GM12878 (cell line): ENCODE measurements around the gene PRDM12.

Experiments
- MXI1 ChIP-seq: fragments of 150-350 bp; IDR thresholded peaks from 2 replicates; pipeline ENCODE4 v1.6.1; 2011; ENCODE audit warnings: low read depth, mild to moderate bottlenecking, inconsistent platforms, low read length, improper control_type of control experiment
- TF ChIP-seq, protein P1 (sequence below), 3 experiments: IDR thresholded peaks in 2 of 3; conservative IDR thresholded peaks in 1 of 3; 2 replicates each; pipeline ENCODE4 v1.5.1; 2011; ENCODE audit warnings: low read depth in 3 of 3, low read length in 3 of 3, mild to moderate bottlenecking in 3 of 3, control low read depth in 2 of 3, moderate library complexity in 2 of 3, inconsistent platforms in 1 of 3, mixed read lengths in 1 of 3; ENCODE audit not compliant: control insufficient read depth in 2 of 3, insufficient read depth in 1 of 3; ENCODE audit errors: extremely low read depth in 1 of 3

DNA sequence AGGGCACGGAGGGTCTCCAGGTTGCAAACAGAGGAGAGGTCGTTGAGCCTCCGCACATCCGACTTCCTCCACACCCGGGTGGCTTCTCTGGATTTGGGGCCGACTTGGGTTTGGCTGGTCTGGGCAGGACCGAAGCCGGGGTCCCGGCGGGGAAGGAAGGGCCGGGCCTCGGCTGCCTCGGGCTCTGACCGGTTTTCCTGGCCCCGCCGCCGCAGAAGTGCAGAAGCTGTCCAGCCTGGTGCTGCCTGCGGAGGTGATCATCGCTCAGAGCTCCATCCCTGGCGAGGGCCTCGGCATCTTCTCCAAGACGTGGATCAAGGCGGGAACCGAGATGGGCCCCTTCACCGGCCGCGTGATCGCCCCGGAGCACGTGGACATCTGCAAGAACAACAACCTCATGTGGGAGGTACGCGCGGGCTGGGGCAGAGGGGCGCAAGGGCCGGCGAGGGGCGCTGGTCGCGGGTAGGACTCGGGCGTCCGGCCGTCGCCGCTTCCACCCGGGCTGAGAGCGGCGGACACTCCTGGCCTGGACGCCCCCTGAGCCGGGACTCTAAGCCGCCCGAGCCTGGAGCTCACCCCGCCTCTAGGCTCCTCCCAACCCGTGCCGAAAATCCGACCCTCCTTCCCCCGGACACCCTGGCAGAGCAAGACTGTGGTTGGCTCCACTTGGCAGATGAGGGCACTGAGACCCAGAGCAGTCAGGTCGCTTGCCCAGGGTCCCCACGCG is 2.2 kb downstream of the PRDM12 start:
- TF ChIP-seq, protein P1, sequence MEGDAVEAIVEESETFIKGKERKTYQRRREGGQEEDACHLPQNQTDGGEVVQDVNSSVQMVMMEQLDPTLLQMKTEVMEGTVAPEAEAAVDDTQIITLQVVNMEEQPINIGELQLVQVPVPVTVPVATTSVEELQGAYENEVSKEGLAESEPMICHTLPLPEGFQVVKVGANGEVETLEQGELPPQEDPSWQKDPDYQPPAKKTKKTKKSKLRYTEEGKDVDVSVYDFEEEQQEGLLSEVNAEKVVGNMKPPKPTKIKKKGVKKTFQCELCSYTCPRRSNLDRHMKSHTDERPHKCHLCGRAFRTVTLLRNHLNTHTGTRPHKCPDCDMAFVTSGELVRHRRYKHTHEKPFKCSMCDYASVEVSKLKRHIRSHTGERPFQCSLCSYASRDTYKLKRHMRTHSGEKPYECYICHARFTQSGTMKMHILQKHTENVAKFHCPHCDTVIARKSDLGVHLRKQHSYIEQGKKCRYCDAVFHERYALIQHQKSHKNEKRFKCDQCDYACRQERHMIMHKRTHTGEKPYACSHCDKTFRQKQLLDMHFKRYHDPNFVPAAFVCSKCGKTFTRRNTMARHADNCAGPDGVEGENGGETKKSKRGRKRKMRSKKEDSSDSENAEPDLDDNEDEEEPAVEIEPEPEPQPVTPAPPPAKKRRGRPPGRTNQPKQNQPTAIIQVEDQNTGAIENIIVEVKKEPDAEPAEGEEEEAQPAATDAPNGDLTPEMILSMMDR (IDR thresholded peaks at IDR 0.05 in 2 of 3, conservative IDR thresholded peaks at IDR 0.05 in 1 of 3; ENCODE audit: control insufficient read depth in 2 of 3, extremely low read depth in 1 of 3, insufficient read depth in 1 of 3, low read depth in 3 of 3, low read length in 3 of 3), result no peak
- TF ChIP-seq MXI1, result no peak
